ENCODE results near the gene TBC1D20.

TBC1D20 gene

DNA sequence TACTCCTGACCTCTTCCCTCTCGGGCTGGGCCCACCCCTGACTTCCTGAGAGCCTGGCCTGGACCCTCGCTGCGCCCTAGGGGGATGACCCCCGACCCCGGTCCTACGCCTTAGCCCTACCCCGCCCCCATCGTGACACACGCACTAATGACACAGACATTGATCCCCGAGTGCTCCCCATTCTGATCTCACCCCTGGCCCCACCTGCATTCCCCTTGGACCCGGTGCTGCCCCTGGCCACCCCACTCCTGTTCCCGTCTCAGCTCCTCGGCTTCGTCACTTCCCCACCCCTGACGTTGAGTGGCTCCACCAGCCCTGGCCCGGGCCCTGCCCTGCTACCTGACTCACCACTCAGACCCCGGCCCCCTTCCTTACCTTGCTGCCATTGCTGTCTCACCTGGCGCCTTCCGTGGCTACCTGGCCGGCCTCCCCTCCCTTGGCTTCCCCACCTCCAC is 42.1 kb downstream of the TBC1D20 start:
- Histone ChIP-seq H3K4me3 (ENCODE audit: low read depth in 1 of 5, low read length in 5 of 5) (no peak overlapping the region), H3K27ac (ENCODE audit: low read depth, low read length) (no peak overlapping the region), H3K36me3 (ENCODE audit: control insufficient read depth in 5 of 5, insufficient read depth in 5 of 5, low read length in 5 of 5) (peaks cover 0 to 68% (median 61%) of the 10 kb centered on the region in 5 donors), H3K27me3 (ENCODE audit: control insufficient read depth in 5 of 5, insufficient read depth in 4 of 5, low read length in 5 of 5) (no peaks in the 10 kb centered on the region), H3K4me1 (ENCODE audit: control insufficient read depth in 5 of 5, insufficient read depth in 5 of 5, low read length in 5 of 5) (peaks cover 0 to 14% (median 7%) of the 10 kb centered on the region in 5 donors), H3K9ac (ENCODE audit: low read length in 5 of 5) (no peak overlapping the region), H3K9me3 (ENCODE audit: control insufficient read depth in 5 of 5, low read length in 5 of 5) (no peaks in the 10 kb centered on the region)

- Histone ChIP-seq H3K4me1 (ENCODE audit: control insufficient read depth in 5 of 5, insufficient read depth in 5 of 5, low read length in 5 of 5) (peaks cover 0 to 14% (median 7%) of the 10 kb centered on the region in 5 donors), H3K9ac (ENCODE audit: low read length in 5 of 5) (no peak overlapping the region), H3K9me3 (ENCODE audit: control insufficient read depth in 5 of 5, low read length in 5 of 5) (no peaks in the 10 kb centered on the region), H3K27ac (ENCODE audit: low read depth, low read length) (no peak overlapping the region), H3K27me3 (ENCODE audit: control insufficient read depth in 5 of 5, insufficient read depth in 4 of 5, low read length in 5 of 5) (no peaks in the 10 kb centered on the region), H3K4me3 (ENCODE audit: low read depth in 1 of 5, low read length in 5 of 5) (no peak overlapping the region), H3K36me3 (ENCODE audit: control insufficient read depth in 5 of 5, insufficient read depth in 5 of 5, low read length in 5 of 5) (peaks cover 0 to 66% (median 61%) of the 10 kb centered on the region in 5 donors)
Measured at GRCh38 chr20:419556-420165, 42.7 kb downstream of the TBC1D20 start.

DNA sequence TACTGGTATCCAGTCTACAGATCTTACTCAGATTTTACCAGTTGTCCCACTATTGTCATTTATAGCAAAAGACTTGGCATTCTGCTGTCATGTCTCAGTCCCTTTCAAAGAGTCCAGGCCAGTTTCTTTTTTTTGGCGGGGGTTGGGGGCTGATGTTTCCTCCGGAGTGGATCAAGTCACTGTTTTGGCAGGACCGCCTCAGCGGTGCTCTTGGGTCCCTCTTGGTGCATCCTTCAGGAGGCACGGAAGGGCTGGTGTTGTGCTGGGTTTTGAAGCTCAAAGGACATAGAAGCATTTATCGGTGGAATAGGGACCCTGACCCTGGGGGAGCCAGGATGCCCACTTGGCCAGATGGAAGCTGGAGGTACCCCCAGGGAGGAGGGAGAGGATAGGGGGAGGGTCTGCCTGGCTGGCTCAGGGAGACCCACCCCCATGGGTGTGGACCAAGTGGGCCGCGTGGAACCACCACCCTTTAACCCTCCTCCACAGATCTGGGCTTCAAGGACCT is 43.4 kb downstream of the TBC1D20 start:
- Histone ChIP-seq H3K9me3 (ENCODE audit: control insufficient read depth in 5 of 5, low read length in 5 of 5) (no peaks in the 10 kb centered on the region), H3K27ac (ENCODE audit: low read depth, low read length) (no peak overlapping the region), H3K9ac (ENCODE audit: low read length in 5 of 5) (no peak overlapping the region), H3K4me3 (ENCODE audit: low read depth in 1 of 5, low read length in 5 of 5) (no peak overlapping the region), H3K27me3 (ENCODE audit: control insufficient read depth in 5 of 5, insufficient read depth in 4 of 5, low read length in 5 of 5) (no peaks in the 10 kb centered on the region), H3K4me1 (ENCODE audit: control insufficient read depth in 5 of 5, insufficient read depth in 5 of 5, low read length in 5 of 5) (peaks cover 0 to 14% (median 7%) of the 10 kb centered on the region in 5 donors), H3K36me3 (ENCODE audit: control insufficient read depth in 5 of 5, insufficient read depth in 5 of 5, low read length in 5 of 5) (peaks cover 0 to 59% (median 54%) of the 10 kb centered on the region in 5 donors)

- Histone ChIP-seq H3K4me1 (ENCODE audit: control insufficient read depth in 5 of 5, insufficient read depth in 5 of 5, low read length in 5 of 5) (peaks cover 0 to 14% (median 7%) of the 10 kb centered on the region in 5 donors), H3K27ac (ENCODE audit: low read depth, low read length) (no peak overlapping the region), H3K27me3 (ENCODE audit: control insufficient read depth in 5 of 5, insufficient read depth in 4 of 5, low read length in 5 of 5) (no peaks in the 10 kb centered on the region), H3K9me3 (ENCODE audit: control insufficient read depth in 5 of 5, low read length in 5 of 5) (no peaks in the 10 kb centered on the region), H3K4me3 (ENCODE audit: low read depth in 1 of 5, low read length in 5 of 5) (no peak overlapping the region), H3K36me3 (ENCODE audit: control insufficient read depth in 5 of 5, insufficient read depth in 5 of 5, low read length in 5 of 5) (peaks cover 0 to 50% (median 48%) of the 10 kb centered on the region in 5 donors), H3K9ac (ENCODE audit: low read length in 5 of 5) (no peak overlapping the region)
Measured at GRCh38 chr20:417801-418342, 44.5 kb downstream of the TBC1D20 start.

DNA sequence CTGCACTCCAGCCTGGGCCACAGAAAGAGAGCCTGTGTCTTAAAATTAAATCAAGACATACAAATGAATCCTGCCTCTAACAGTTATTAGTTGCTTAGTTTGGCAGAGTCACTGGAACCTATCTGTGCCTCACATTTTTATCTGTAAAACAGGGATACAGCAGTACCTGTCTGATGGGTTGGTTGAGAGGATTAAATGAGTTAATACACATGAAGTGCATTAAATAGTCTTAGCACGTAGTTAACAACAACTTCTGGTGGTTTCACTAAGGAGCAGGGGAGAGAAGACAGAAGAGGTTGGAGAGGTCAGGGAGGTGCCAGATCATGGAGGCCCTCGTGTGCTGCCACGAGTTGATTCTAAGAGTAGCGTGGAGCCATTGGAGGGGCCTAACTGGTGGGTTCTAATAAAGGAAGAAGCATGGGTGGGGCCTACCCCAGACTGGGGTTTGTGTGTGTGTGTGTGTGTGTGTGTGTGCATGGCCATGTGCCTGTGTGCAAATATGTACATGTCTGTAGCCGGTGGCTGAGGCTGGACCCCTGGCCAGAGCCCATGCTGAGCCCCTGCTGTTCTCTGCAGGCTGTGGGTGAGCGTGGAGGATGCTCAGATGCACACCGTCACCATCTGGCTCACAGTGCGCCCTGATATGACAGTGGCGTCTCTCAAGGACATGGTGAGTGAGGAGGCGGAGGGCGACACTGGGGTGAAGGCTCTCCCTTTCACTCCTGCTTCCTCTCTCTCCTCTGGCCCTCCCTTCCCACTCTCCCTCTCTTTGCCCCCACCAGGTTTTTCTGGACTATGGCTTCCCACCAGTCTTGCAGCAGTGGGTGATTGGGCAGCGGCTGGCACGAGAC is 45.2 kb downstream of the TBC1D20 start:
- Histone ChIP-seq H3K9ac (ENCODE audit: low read length in 5 of 5) (no peak overlapping the region), H3K36me3 (ENCODE audit: control insufficient read depth in 5 of 5, insufficient read depth in 5 of 5, low read length in 5 of 5) (peaks cover 0 to 44% (median 41%) of the 10 kb centered on the region in 5 donors)

DNA sequence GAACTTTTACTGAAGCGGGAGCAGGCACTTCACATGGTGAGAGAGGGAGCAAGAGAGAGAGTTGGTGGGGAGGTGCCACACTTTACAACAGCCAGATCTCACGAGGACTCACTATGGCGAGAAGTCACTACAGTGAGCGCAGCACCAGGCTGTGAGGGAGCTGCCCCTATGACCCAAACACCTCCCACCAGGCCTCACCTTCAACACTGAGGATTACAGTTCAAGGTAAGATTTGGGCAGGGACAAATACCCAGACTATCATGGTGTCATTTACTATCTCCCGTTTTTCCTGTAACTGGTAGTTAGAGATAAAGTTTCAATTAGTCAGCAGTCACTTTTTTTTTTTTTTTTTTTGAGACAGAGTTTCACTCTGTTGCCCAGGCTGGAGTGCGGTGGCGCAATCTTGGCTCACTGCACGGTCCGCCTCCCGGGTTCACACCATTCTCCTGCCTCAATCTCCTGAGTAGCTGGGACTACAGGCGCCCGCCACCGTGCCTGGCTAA is 46.5 kb downstream of the TBC1D20 start:
- no peaks in the 10 kb centered on the region for H3K9me3 ChIP-seq (ENCODE audit: control insufficient read depth in 5 of 5, low read length in 5 of 5)
- H3K4me1 ChIP-seq (ENCODE audit: control insufficient read depth in 5 of 5, insufficient read depth in 5 of 5, low read length in 5 of 5), result peaks cover 0 to 14% (median 7%) of the 10 kb centered on the region in 5 donors
- peak overlapping the region; percentile 46 for H3K27ac ChIP-seq (ENCODE audit: low read depth, low read length)
- no peaks in the 10 kb centered on the region for H3K27me3 ChIP-seq (ENCODE audit: control insufficient read depth in 5 of 5, insufficient read depth in 4 of 5, low read length in 5 of 5)
- H3K9ac ChIP-seq (ENCODE audit: low read length in 5 of 5), result peak overlapping the region in 1 of 5 donors; percentile 21
- H3K4me3 ChIP-seq (ENCODE audit: low read depth in 1 of 5, low read length in 5 of 5), result no peak overlapping the region
- H3K36me3 ChIP-seq (ENCODE audit: control insufficient read depth in 5 of 5, insufficient read depth in 5 of 5, low read length in 5 of 5), result peaks cover 0 to 36% (median 28%) of the 10 kb centered on the region in 5 donors

More for the DNA sequence above, 45.2 kb downstream of the TBC1D20 start:
- Histone ChIP-seq H3K9me3 (ENCODE audit: control insufficient read depth in 5 of 5, low read length in 5 of 5) (no peaks in the 10 kb centered on the region), H3K27me3 (ENCODE audit: control insufficient read depth in 5 of 5, insufficient read depth in 4 of 5, low read length in 5 of 5) (no peaks in the 10 kb centered on the region), H3K4me3 (ENCODE audit: low read depth in 1 of 5, low read length in 5 of 5) (no peak overlapping the region), H3K27ac (ENCODE audit: low read depth, low read length) (no peak overlapping the region), H3K4me1 (ENCODE audit: control insufficient read depth in 5 of 5, insufficient read depth in 5 of 5, low read length in 5 of 5) (peaks cover 0 to 14% (median 7%) of the 10 kb centered on the region in 5 donors)

DNA sequence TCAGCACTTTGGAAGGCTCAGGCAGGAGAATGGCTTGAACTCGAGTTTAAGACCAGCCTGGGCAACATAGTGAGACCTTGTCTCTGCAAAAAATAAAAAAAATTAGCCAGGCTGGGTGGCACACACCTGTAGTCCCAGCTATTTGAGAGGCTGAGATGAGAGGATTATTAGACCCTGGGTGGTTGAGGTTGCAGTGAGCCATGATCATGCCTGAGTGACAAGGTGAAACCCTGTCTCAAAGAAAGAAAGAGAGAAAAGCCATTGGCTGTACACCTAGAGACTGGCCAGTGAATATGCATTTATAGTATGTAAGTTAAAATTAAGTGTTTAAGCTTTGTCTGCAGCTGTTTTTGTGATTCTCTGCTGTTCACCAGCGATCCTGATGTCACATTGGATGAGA is 48.2 kb downstream of the TBC1D20 start:
- H3K27ac ChIP-seq (ENCODE audit: low read depth, low read length), result no peak overlapping the region
- no peaks in the 10 kb centered on the region for H3K9me3 ChIP-seq (ENCODE audit: control insufficient read depth in 5 of 5, low read length in 5 of 5)
- peaks cover 2 to 22% (median 19%) of the 10 kb centered on the region in 5 donors for H3K4me1 ChIP-seq (ENCODE audit: control insufficient read depth in 5 of 5, insufficient read depth in 5 of 5, low read length in 5 of 5)
- no peak overlapping the region for H3K4me3 ChIP-seq (ENCODE audit: low read depth in 1 of 5, low read length in 5 of 5)
- H3K27me3 ChIP-seq (ENCODE audit: control insufficient read depth in 5 of 5, insufficient read depth in 4 of 5, low read length in 5 of 5), result no peaks in the 10 kb centered on the region
- H3K36me3 ChIP-seq (ENCODE audit: control insufficient read depth in 5 of 5, insufficient read depth in 5 of 5, low read length in 5 of 5), result peaks cover 0 to 25% (median 21%) of the 10 kb centered on the region in 5 donors
- H3K9ac ChIP-seq (ENCODE audit: low read length in 5 of 5), result no peak overlapping the region

DNA sequence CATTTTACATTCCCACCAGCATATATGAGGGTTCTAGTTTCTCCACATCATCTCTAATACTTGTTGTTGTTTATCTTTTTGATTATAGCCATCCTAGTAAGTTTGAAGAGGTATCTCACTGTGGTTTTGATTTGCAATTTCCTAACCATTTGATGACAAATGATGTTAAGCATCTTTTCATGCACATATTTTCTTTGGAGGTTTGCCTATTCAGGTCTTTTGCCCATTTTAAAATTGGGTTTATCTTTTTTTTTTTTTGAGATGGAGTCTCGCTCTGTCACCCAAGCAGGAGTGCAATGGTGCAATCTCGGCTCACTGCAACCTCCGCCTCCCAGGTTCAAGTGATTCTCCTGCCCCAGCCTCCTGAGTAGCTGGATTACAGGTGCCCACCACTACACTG is 50.3 kb downstream of the TBC1D20 start:
- Histone ChIP-seq H3K9ac (ENCODE audit: low read length in 5 of 5) (no peak overlapping the region), H3K36me3 (ENCODE audit: control insufficient read depth in 5 of 5, insufficient read depth in 5 of 5, low read length in 5 of 5) (peaks cover 0 to 13% (median 8%) of the 10 kb centered on the region in 5 donors), H3K27me3 (ENCODE audit: control insufficient read depth in 5 of 5, insufficient read depth in 4 of 5, low read length in 5 of 5) (no peaks in the 10 kb centered on the region), H3K4me3 (ENCODE audit: low read depth in 1 of 5, low read length in 5 of 5) (no peak overlapping the region), H3K27ac (ENCODE audit: low read depth, low read length) (no peak overlapping the region), H3K9me3 (ENCODE audit: control insufficient read depth in 5 of 5, low read length in 5 of 5) (no peaks in the 10 kb centered on the region), H3K4me1 (ENCODE audit: control insufficient read depth in 5 of 5, insufficient read depth in 5 of 5, low read length in 5 of 5) (peaks cover 8 to 32% (median 28%) of the 10 kb centered on the region in 5 donors)

DNA sequence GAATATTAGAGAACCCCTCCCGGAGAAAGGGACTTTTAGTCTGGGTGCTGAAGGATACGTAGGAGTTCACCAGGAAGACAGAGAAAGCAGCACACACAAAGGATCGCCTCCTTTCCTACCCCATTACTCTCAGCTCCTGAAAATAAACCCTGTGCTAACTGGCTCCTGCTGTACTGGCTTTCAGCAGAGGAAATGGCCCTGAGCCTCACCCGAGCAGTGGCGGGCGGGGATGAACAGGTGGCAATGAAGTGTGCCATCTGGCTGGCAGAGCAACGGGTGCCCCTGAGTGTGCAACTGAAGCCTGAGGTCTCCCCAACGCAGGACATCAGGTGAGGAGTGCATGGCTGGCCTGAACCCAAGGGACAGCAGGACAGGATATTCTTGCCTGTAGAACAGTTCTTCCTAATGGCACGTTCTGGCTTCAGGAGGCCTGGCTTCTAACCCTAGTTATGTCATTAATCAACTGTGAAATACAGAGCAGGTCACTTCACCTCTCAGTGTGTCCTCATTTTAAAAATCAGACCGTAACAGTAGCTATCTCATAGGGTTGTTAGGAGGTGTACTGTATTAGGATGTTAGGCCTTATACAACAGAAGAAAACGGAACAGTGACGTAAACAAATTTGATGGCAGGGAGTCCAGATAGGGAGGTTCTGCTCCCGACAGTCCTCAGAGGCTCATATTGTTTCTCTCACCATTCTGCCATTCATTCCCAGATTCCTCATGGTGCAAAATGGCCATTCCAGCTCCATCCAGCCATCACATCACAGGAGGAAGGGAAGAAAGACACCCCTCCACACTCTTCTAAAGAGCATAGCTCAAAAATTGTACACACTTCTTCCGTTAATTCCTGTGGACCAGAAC is 52.4 kb downstream of the TBC1D20 start:
- peak overlapping the region in 3 of 5 donors; percentile 44 to 99 (median 97) for H3K9ac ChIP-seq (ENCODE audit: low read length in 5 of 5)
- H3K9me3 ChIP-seq (ENCODE audit: control insufficient read depth in 5 of 5, low read length in 5 of 5), result no peaks in the 10 kb centered on the region
- H3K4me1 ChIP-seq (ENCODE audit: control insufficient read depth in 5 of 5, insufficient read depth in 5 of 5, low read length in 5 of 5), result peaks cover 8 to 30% (median 26%) of the 10 kb centered on the region in 5 donors
- peak overlapping the region in 2 of 5 donors; percentile 97 to 98 for H3K4me3 ChIP-seq (ENCODE audit: low read depth in 1 of 5, low read length in 5 of 5)
- H3K36me3 ChIP-seq (ENCODE audit: control insufficient read depth in 5 of 5, insufficient read depth in 5 of 5, low read length in 5 of 5), result peaks cover 0 to 13% (median 8%) of the 10 kb centered on the region in 5 donors
- no peaks in the 10 kb centered on the region for H3K27me3 ChIP-seq (ENCODE audit: control insufficient read depth in 5 of 5, insufficient read depth in 4 of 5, low read length in 5 of 5)
- H3K27ac ChIP-seq (ENCODE audit: low read depth, low read length), result no peak overlapping the region

Measured in subcutaneous abdominal adipose tissue (tissue), 5 donors.